K562 (cell line): ENCODE results near the gene SNUPN. TPM values are rescaled to one million over a fixed set of nuclear protein-coding genes. Genes with fewer than 3 reads are reported as not detected.

Experiments used
- ATAC-seq: fragments of 200-7000 bp; cut with Tn5 transposase; 3 replicates; pipeline ENCODE4 v1.9.1; 2020; ENCODE audit warnings: moderate library complexity
- BruUV-seq: library from RNA; stranded (reverse); fragments of 400-500 nt; replicated peaks from 2 replicates; lab custom pipeline; 2021; lab: Mats Ljungman, UMichigan
- CTCF ChIA-PET: fragments of 300-600 bp; formaldehyde crosslinking; extraction: SDS; loops from one replicate; lab custom pipeline; 2021; ENCODE audit warnings: low intra/inter-chr PET ratio; lab: Yijun Ruan, JAX
- POLR2A ChIA-PET: fragments of 300-600, 350-650 bp; sonication (Branson Sonifier 250); formaldehyde crosslinking; extraction: SDS; loops from one replicate; lab custom pipeline; 2021; ENCODE audit warnings: antibody characterized with exemption, inconsistent platforms; lab: Yijun Ruan, JAX
- DNase-seq, 4 experiments: peaks; one replicate each; pipeline versions ENCODE4 v3.0.0 to v3.0.0-alpha.2; 2011 to 2018; ENCODE audit warnings: low spot score in 3 of 4, mixed read lengths in 3 of 4; ENCODE audit errors: extremely low read depth in 1 of 4
- FAIRE-seq: peaks from 2 replicates; lab custom pipeline; 2011; peaks lifted over from hg19 to GRCh38; lab: Jason Lieb, UNC
- H2AFZ ChIP-seq: 2 replicates; pipeline ENCODE4 v1.6.0; 2011; ENCODE audit warnings: low read depth, low read length, control low read depth, inconsistent platforms
- H3K27ac ChIP-seq: fragments of 200-600 bp; 3 replicates; pipeline ENCODE4 v1.8.0; 2011; ENCODE audit warnings: low read depth, mild to moderate bottlenecking, control low read depth, inconsistent platforms, low read length, moderate library complexity, mixed read lengths; ENCODE audit errors: extremely low read depth
- H3K27me3 ChIP-seq, 2 experiments: fragments of 300-600 bp in 1 of 2; 2 replicates in 1 of 2; 3 replicates in 1 of 2; pipeline versions ENCODE4 v1.6.0 to v1.8.0; 2011; ENCODE audit warnings: inconsistent platforms in 2 of 2, low read length in 2 of 2, mild to moderate bottlenecking in 1 of 2, mixed read lengths in 1 of 2, moderate library complexity in 1 of 2; ENCODE audit not compliant: control insufficient read depth in 2 of 2, insufficient read depth in 2 of 2
- H3K36me3 ChIP-seq: fragments of 300-600 bp; 3 replicates; pipeline ENCODE4 v1.8.0; 2011; ENCODE audit warnings: mild to moderate bottlenecking, low read length, inconsistent platforms; ENCODE audit not compliant: control insufficient read depth, insufficient read depth
- H3K4me1 ChIP-seq, 2 experiments: fragments of 200-600 bp in 1 of 2; replicated peaks in 1 of 2; 2 replicates in 1 of 2; 3 replicates in 1 of 2; pipeline versions ENCODE4 v1.5.1 to v1.8.0; 2011; ENCODE audit warnings: inconsistent platforms in 2 of 2, low read length in 2 of 2, mild to moderate bottlenecking in 1 of 2, mixed read lengths in 1 of 2, moderate library complexity in 1 of 2; ENCODE audit not compliant: control insufficient read depth in 2 of 2, insufficient read depth in 2 of 2
- H3K4me2 ChIP-seq: 2 replicates; pipeline ENCODE4 v1.6.1; 2011; ENCODE audit warnings: low read length, control low read depth, inconsistent platforms, mixed read lengths; ENCODE audit not compliant: insufficient read depth
- H3K4me3 ChIP-seq: fragments of 200-600 bp; sonication (generic), shearing (Covaris generic); 2 replicates; pipeline ENCODE4 v1.5.1; 2016; ENCODE audit warnings: control low read depth, inconsistent platforms
- H3K79me2 ChIP-seq: fragments of 200-600 bp; 3 replicates; pipeline ENCODE4 v1.8.0; 2011; ENCODE audit warnings: low read length, inconsistent platforms; ENCODE audit not compliant: control insufficient read depth, insufficient read depth
- H3K9ac ChIP-seq, 2 experiments: 2 replicates each; pipeline versions ENCODE4 v1.6.0 to v1.6.1; 2011; ENCODE audit warnings: low read depth in 2 of 2, low read length in 2 of 2, control low read depth in 1 of 2, inconsistent platforms in 1 of 2, mild to moderate bottlenecking in 1 of 2, mixed read lengths in 1 of 2; ENCODE audit not compliant: insufficient read depth in 1 of 2
- H3K9me1 ChIP-seq: one replicate; pipeline ENCODE4 v1.6.0; 2011; ENCODE audit warnings: inconsistent platforms, mild to moderate bottlenecking, low read length, moderate library complexity; ENCODE audit not compliant: control insufficient read depth, insufficient read depth
- H3K9me3 ChIP-seq: replicated peaks from 2 replicates; pipeline ENCODE4 v1.5.1; 2011; ENCODE audit warnings: low read depth, low read length, inconsistent platforms; ENCODE audit not compliant: control insufficient read depth, insufficient read depth
- H4K20me1 ChIP-seq: replicated peaks from 2 replicates; pipeline ENCODE4 v1.6.1; 2011; ENCODE audit warnings: low read length, inconsistent platforms, mixed read lengths; ENCODE audit not compliant: control insufficient read depth, insufficient read depth
- BRD9 ChIP-seq: fragments of 450-650 bp; IDR thresholded peaks from 2 replicates; pipeline ENCODE4 v1.6.1; 2018; ENCODE audit warnings: low read depth; ENCODE audit not compliant: partially characterized antibody
- EGR1 ChIP-seq: fragments of 450-650 bp; conservative IDR thresholded peaks from 2 replicates; pipeline ENCODE4 v1.6.1; 2017; ENCODE audit warnings: mild to moderate bottlenecking
- FOXJ2 ChIP-seq: fragments of 200-800 bp; sonication (Bioruptor generic); IDR thresholded peaks from 2 replicates; pipeline ENCODE4 v1.6.1; 2016; ENCODE audit warnings: missing genetic modification characterization, missing compliant biosample characterization
- JUNB ChIP-seq: fragments of 450-650 bp; formaldehyde crosslinking; conservative IDR thresholded peaks from 2 replicates; pipeline ENCODE4 v1.4.0; 2020; ENCODE audit warnings: mild to moderate bottlenecking
- KAT2B ChIP-seq: IDR thresholded peaks from one replicate; pipeline ENCODE4 v1.6.1; 2012; ENCODE audit warnings: low read depth, mild to moderate bottlenecking, control low read depth, inconsistent platforms, low read length, moderate library complexity
- PBX2 ChIP-seq, 2 experiments: IDR thresholded peaks in 1 of 2; conservative IDR thresholded peaks in 1 of 2; 2 replicates each; pipeline ENCODE4 v1.6.1; 2016; ENCODE audit warnings: low read depth in 2 of 2, mild to moderate bottlenecking in 1 of 2, missing compliant biosample characterization in 1 of 2, missing genetic modification characterization in 1 of 2, moderate library complexity in 1 of 2
- RUNX1 ChIP-seq: sonication (generic); IDR thresholded peaks from 2 replicates; pipeline ENCODE4 v1.6.1; 2016; ENCODE audit warnings: antibody characterized with exemption, low read depth
- TAF7 ChIP-seq: fragments of 450-650 bp; IDR thresholded peaks from 2 replicates; pipeline ENCODE4 v1.6.1; 2016; ENCODE audit warnings: missing genetic modification characterization, missing compliant biosample characterization
- ZKSCAN3 ChIP-seq: fragments of 250-450 bp; sonication (Bioruptor Pico); IDR thresholded peaks from 2 replicates; pipeline ENCODE4 v1.4.0; 2020
- ZNF239 ChIP-seq: fragments of 250-450 bp; sonication (Bioruptor Pico); IDR thresholded peaks from 2 replicates; pipeline ENCODE4 v1.4.0; 2020; ENCODE audit warnings: mild to moderate bottlenecking
- ZNF507 ChIP-seq: conservative IDR thresholded peaks from 2 replicates; pipeline ENCODE4 v1.6.1; 2017; ENCODE audit warnings: missing genetic modification characterization, missing compliant biosample characterization
- ZNF589 ChIP-seq: fragments of 200-800 bp; sonication (Bioruptor generic); IDR thresholded peaks from 2 replicates; pipeline ENCODE4 v1.6.1; 2016; ENCODE audit warnings: low read depth, missing genetic modification characterization, missing compliant biosample characterization
- WGBS: fragments of 100-300 bp; shearing (Covaris generic); methylation state at CpG from one replicate; pipeline ENCODE4 v1.1.6; 2016; ENCODE audit warnings: low coverage, mixed read lengths; ENCODE audit not compliant: insufficient coverage; ENCODE audit errors: missing lambda C conversion rate; 5-methylcytosine and 5-hydroxymethylcytosine counted together
- in situ Hi-C: fragments of 300-500 bp; cut with MboI; formaldehyde crosslinking; loops from 4 replicates; pipeline ENCODE4 v1.15.0; 2018; ENCODE audit warnings: inconsistent platforms, mixed read lengths
- intact Hi-C: fragments of 100-400 bp; cut with micrococcal nuclease; formaldehyde crosslinking; loops from 2 replicates; pipeline ENCODE4 v1.14.2; 2022
- polyA plus RNA-seq, 8 experiments: library from polyadenylated mRNA; depleted of rRNA in 4 of 8; stranded (reverse) in 5 of 8; unstranded in 3 of 8; fragments of >200 nt; fragmentation: Nextera tagmentation in 2 of 8; fragmentation: Illumina TruSeq in 1 of 8; extraction: Ambion mirVana in 2 of 8; extraction: Trizol in 1 of 8; gene quantifications; 2 replicates each; pipeline versions ENCODE4 v1.2.1 to v1.2.3, GENCODE V29; 2011 to 2014; ENCODE audit warnings: inconsistent platforms in 1 of 8, missing spikeins in 1 of 8
- total RNA-seq, 7 experiments: library from RNA; depleted of rRNA in 6 of 7; stranded (reverse); fragments of >200 nt in 6 of 7; fragmentation: Illumina TruSeq in 2 of 7; extraction: Trizol in 2 of 7; gene quantifications; 2 replicates each; pipeline versions ENCODE4 v1.2.1 to v1.2.3, GENCODE V29; 2011 to 2021; ENCODE audit warnings: low replicate concordance in 1 of 7
- TF ChIP-seq, protein P1 (sequence below): conservative IDR thresholded peaks from 2 replicates; pipeline ENCODE4 v1.6.1; 2011; ENCODE audit warnings: low read depth, mild to moderate bottlenecking, low read length; ENCODE audit not compliant: control insufficient read depth
- TF ChIP-seq, protein P2 (sequence below): fragments of 450-650 bp; IDR thresholded peaks from 2 replicates; pipeline ENCODE4 v1.6.1; 2016

The SNUPN gene
- total and polyA plus RNA-seq, 9 of the 15 experiments (the other 6 are each of a cell fraction or from before 2014, with no cell fraction given), result 32.2 to 78.3 (median 40.0) TPM

GRCh38 chr15:75573648-75574384 lies 51.7 kb downstream of the SNUPN start (continued):
- TF ChIP-seq ZNF239 (CRISPR knock-in tag) (peak; percentile 69), RUNX1 (no peak)
- TF ChIP-seq, protein P1, sequence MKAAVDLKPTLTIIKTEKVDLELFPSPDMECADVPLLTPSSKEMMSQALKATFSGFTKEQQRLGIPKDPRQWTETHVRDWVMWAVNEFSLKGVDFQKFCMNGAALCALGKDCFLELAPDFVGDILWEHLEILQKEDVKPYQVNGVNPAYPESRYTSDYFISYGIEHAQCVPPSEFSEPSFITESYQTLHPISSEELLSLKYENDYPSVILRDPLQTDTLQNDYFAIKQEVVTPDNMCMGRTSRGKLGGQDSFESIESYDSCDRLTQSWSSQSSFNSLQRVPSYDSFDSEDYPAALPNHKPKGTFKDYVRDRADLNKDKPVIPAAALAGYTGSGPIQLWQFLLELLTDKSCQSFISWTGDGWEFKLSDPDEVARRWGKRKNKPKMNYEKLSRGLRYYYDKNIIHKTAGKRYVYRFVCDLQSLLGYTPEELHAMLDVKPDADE, result no peak

DNA sequence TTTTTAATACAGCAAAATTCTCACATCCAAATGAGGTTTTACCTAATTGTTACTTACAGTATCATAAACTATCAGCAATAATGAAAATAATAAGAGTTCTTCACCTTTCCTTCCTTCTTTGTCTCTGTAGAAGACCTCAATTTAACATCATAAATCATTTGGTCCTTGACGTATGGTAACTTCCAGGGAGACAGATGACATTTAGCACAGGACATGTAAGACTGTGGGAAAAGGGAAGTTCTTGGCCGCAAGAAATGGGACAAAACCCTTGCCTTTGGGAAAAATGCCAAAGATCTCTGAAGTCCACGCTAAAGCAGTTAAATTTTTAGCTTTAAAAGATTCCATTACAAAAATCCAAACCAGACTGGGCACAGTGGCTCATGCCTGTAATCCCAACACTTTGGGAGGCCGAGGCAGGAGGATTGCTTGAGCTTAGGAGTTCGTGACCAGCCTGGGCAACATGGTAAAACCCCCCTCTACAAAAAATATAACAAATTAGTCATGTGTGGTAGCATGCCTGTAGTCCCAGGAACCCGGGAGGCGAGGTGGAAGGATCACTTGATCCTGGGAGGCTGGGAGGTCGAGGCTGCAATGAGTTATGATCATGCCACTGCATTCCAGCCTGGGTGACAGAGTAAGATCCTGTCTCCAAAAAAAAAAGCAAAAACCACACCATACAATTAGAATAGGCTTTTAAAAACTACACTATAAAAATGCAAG lies 55.2 kb downstream of the SNUPN start:
- Histone ChIP-seq H3K79me2 (peaks cover 37% of the 10 kb centered on the region), H3K27ac (no peak overlapping the region), H3K9ac (no peak overlapping the region), H3K9me1 (peaks cover 5% of the 10 kb centered on the region), H3K27me3 (no peaks in the 10 kb centered on the region), H3K4me2 (no peak overlapping the region), H3K36me3 (peaks cover 3% of the 10 kb centered on the region; the same call in 1 of the 3 replicates), H3K4me1 (peaks cover 0 to 9% of the 10 kb centered on the region in 2 experiments; a peak in 3 of 5 replicates), H3K9me3 (no peaks in the 10 kb centered on the region), H4K20me1 (no peaks in the 10 kb centered on the region), H2AFZ (no peak overlapping the region), H3K4me3 (no peak overlapping the region)
- 84% methylated on average over 8 of the region's 8 CpGs for WGBS
- ChIA-PET CTCF (no interaction called here), POLR2A (interaction anchor here (0.7 kb wide), 1 partner anchor 1512 kb away, joined by 3 read pairs; no protein-coding TSS in a partner anchor)
- FAIRE-seq (no peak), DNase-seq (no peak), ATAC-seq (no peak)
- in situ Hi-C loops, result no loop called here
- intact Hi-C loops, result no loop called here
- no TSS peak for BruUV-seq
- TF ChIP-seq EGR1, result no peak
- TF ChIP-seq PBX2 (CRISPR knock-in tag; IDR thresholded peaks at IDR 0.05; ENCODE audit: low read depth), result no peak
- TF ChIP-seq PBX2 (tag; conservative IDR thresholded peaks at IDR 0.05; ENCODE audit: low read depth), result peak; percentile 58
- no peak for TF ChIP-seq ZNF507 (tag)
- TF ChIP-seq ZKSCAN3 (CRISPR knock-in tag), result no peak
- no peak for TF ChIP-seq ZNF589
- TF ChIP-seq ZNF239 (CRISPR knock-in tag), result no peak
- no peak for TF ChIP-seq TAF7 (tag)
- TF ChIP-seq, protein P2, sequence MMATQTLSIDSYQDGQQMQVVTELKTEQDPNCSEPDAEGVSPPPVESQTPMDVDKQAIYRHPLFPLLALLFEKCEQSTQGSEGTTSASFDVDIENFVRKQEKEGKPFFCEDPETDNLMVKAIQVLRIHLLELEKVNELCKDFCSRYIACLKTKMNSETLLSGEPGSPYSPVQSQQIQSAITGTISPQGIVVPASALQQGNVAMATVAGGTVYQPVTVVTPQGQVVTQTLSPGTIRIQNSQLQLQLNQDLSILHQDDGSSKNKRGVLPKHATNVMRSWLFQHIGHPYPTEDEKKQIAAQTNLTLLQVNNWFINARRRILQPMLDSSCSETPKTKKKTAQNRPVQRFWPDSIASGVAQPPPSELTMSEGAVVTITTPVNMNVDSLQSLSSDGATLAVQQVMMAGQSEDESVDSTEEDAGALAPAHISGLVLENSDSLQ, result peak; percentile 81
- TF ChIP-seq BRD9, result no peak
- TF ChIP-seq KAT2B, result no peak
- TF ChIP-seq JUNB, result no peak
- no peak for TF ChIP-seq FOXJ2 (tag)
